ENCODE results near the gene TIMM44. TPM values are rescaled to one million over a fixed set of nuclear protein-coding genes. Genes with fewer than 3 reads are reported as not detected.
A peak's percentile ranks its signal among the peaks of the same experiment; 100 is the strongest.

TIMM44 gene
- total and polyA plus RNA-seq, 7 experiments from 2014 or later = 16.7 to 97.6 (median 67.5) TPM

- peaks cover 7 to 9% of the 10 kb centered on the region in 2 donors for H3K4me1 ChIP-seq (ENCODE audit: control insufficient read depth in 2 of 2, insufficient read depth in 2 of 2, low read length in 2 of 2)
- Mint-ChIP-seq H3K36me3 (peaks cover 5 to 22% (median 7%) of the 10 kb centered on the region in 5 donors), H3K27ac (no peak overlapping the region), H3K4me1 (peaks cover 10 to 44% (median 28%) of the 10 kb centered on the region in 7 donors), H3K4me3 (peak overlapping the region in 7 of 10 donors; percentile 17 to 47 (median 35)), H3K27me3 (no peaks in the 10 kb centered on the region), H3K9me3 (peaks cover 0 to 6% (median 0%) of the 10 kb centered on the region in 11 donors)
- H3K27me3 ChIP-seq (ENCODE audit: control insufficient read depth in 2 of 2, insufficient read depth in 2 of 2, low read length in 2 of 2) = no peaks in the 10 kb centered on the region
- no peak overlapping the region for H3K27ac ChIP-seq (ENCODE audit: low read depth, low read length)
- no peak overlapping the region for H3K4me3 ChIP-seq (ENCODE audit: low read length)
- H3K36me3 ChIP-seq (ENCODE audit: control insufficient read depth in 2 of 3, insufficient read depth in 3 of 3, low read length in 3 of 3) = peaks cover 0 to 49% (median 2%) of the 10 kb centered on the region in 3 experiments
- ATAC-seq (no peak), DNase-seq (no peak)
- H3K9me3 ChIP-seq (ENCODE audit: control insufficient read depth in 2 of 3, low read length in 3 of 3) = no peaks in the 10 kb centered on the region
- CTCF ChIA-PET = interaction anchor here (0.7 to 0.8 kb wide), 2 partner anchors 11 to 828 kb away, joined by 3 to 5 read pairs; no protein-coding TSS in a partner anchor
- POLR2A ChIA-PET = no interaction called here
- intact Hi-C loops (cut with micrococcal nuclease) = loop anchor here in 1 of 2 donors (5.0 kb wide), 1 partner anchor 326 kb away; no protein-coding TSS in a partner anchor
These were observed 2.6 kb downstream of the TIMM44 start for GRCh38 chr19:7940841-7941240.

GRCh38 chr19:7934766-7935165 is 8.7 kb downstream of the TIMM44 start:
- H3K9me3 Mint-ChIP-seq = no peaks in the 10 kb centered on the region
- no peak overlapping the region for H3K27ac Mint-ChIP-seq
- intact Hi-C loops (cut with micrococcal nuclease) = no loop called here
- peaks cover 0 to 21% (median 6%) of the 10 kb centered on the region in 5 donors for H3K36me3 Mint-ChIP-seq
- no peak overlapping the region for H3K4me3 Mint-ChIP-seq
- no peaks in the 10 kb centered on the region for H3K27me3 Mint-ChIP-seq
- no peak for ATAC-seq
- DNase-seq = no peak
- Histone ChIP-seq H3K27ac (ENCODE audit: low read depth, low read length) (no peak overlapping the region), H3K9me3 (ENCODE audit: control insufficient read depth in 2 of 3, low read length in 3 of 3) (no peaks in the 10 kb centered on the region), H3K36me3 (ENCODE audit: control insufficient read depth in 2 of 3, insufficient read depth in 3 of 3, low read length in 3 of 3) (peaks cover 0 to 89% (median 23%) of the 10 kb centered on the region in 3 experiments), H3K4me1 (ENCODE audit: control insufficient read depth in 2 of 2, insufficient read depth in 2 of 2, low read length in 2 of 2) (no peaks in the 10 kb centered on the region), H3K27me3 (ENCODE audit: control insufficient read depth in 2 of 2, insufficient read depth in 2 of 2, low read length in 2 of 2) (no peaks in the 10 kb centered on the region), H3K4me3 (ENCODE audit: low read length) (no peak overlapping the region)
- H3K4me1 Mint-ChIP-seq = peaks cover 0 to 6% (median 5%) of the 10 kb centered on the region in 7 donors
- ChIA-PET POLR2A (no interaction called here), CTCF (no interaction called here)

- no peak overlapping the region for H3K27ac Mint-ChIP-seq
- DNase-seq (no peak), ATAC-seq (no peak)
- H3K9me3 Mint-ChIP-seq = no peaks in the 10 kb centered on the region
- H3K27me3 Mint-ChIP-seq = no peaks in the 10 kb centered on the region
- H3K9me3 ChIP-seq (ENCODE audit: control insufficient read depth in 2 of 3, low read length in 3 of 3) = no peaks in the 10 kb centered on the region
- POLR2A ChIA-PET = no interaction called here
- peaks cover 0 to 86% (median 23%) of the 10 kb centered on the region in 3 experiments for H3K36me3 ChIP-seq (ENCODE audit: control insufficient read depth in 2 of 3, insufficient read depth in 3 of 3, low read length in 3 of 3)
- peaks cover 0 to 8% (median 5%) of the 10 kb centered on the region in 7 donors for H3K4me1 Mint-ChIP-seq
- no peak overlapping the region for H3K4me3 Mint-ChIP-seq
- no peak overlapping the region for H3K27ac ChIP-seq (ENCODE audit: low read depth, low read length)
- no peaks in the 10 kb centered on the region for H3K27me3 ChIP-seq (ENCODE audit: control insufficient read depth in 2 of 2, insufficient read depth in 2 of 2, low read length in 2 of 2)
- intact Hi-C loops (cut with micrococcal nuclease) = no loop called here
- H3K36me3 Mint-ChIP-seq = peaks cover 0 to 21% (median 6%) of the 10 kb centered on the region in 5 donors
- H3K4me1 ChIP-seq (ENCODE audit: control insufficient read depth in 2 of 2, insufficient read depth in 2 of 2, low read length in 2 of 2) = no peaks in the 10 kb centered on the region
- H3K4me3 ChIP-seq (ENCODE audit: low read length) = no peak overlapping the region
- CTCF ChIA-PET = interaction anchor here (0.6 kb wide), 1 partner anchor 169 kb away, joined by 6 read pairs; no protein-coding TSS in a partner anchor
These were observed 9.4 kb downstream of the TIMM44 start for GRCh38 chr19:7933828-7934725.

GRCh38 chr19:7933411-7933810 is 10.1 kb downstream of the TIMM44 start:
- H3K4me1 Mint-ChIP-seq = peaks cover 0 to 8% (median 2%) of the 10 kb centered on the region in 7 donors
- no peaks in the 10 kb centered on the region for H3K27me3 ChIP-seq (ENCODE audit: control insufficient read depth in 2 of 2, insufficient read depth in 2 of 2, low read length in 2 of 2)
- H3K27me3 Mint-ChIP-seq = no peaks in the 10 kb centered on the region
- H3K36me3 Mint-ChIP-seq = peaks cover 0 to 16% (median 3%) of the 10 kb centered on the region in 5 donors
- intact Hi-C loops (cut with micrococcal nuclease) = no loop called here
- no peak overlapping the region for H3K4me3 Mint-ChIP-seq
- no peaks in the 10 kb centered on the region for H3K4me1 ChIP-seq (ENCODE audit: control insufficient read depth in 2 of 2, insufficient read depth in 2 of 2, low read length in 2 of 2)
- ChIA-PET CTCF (no interaction called here), POLR2A (no interaction called here)
- peaks cover 0 to 81% (median 23%) of the 10 kb centered on the region in 3 experiments for H3K36me3 ChIP-seq (ENCODE audit: control insufficient read depth in 2 of 3, insufficient read depth in 3 of 3, low read length in 3 of 3)
- no peak overlapping the region for H3K27ac ChIP-seq (ENCODE audit: low read depth, low read length)
- no peak overlapping the region for H3K4me3 ChIP-seq (ENCODE audit: low read length)
- H3K9me3 Mint-ChIP-seq = no peaks in the 10 kb centered on the region
- no peak overlapping the region for H3K27ac Mint-ChIP-seq
- no peaks in the 10 kb centered on the region for H3K9me3 ChIP-seq (ENCODE audit: control insufficient read depth in 2 of 3, low read length in 3 of 3)
- ATAC-seq (no peak), DNase-seq (no peak)

- no peaks in the 10 kb centered on the region for H3K9me3 Mint-ChIP-seq
- peaks cover 0 to 8% (median 4%) of the 10 kb centered on the region in 7 donors for H3K4me1 Mint-ChIP-seq
- Histone ChIP-seq H3K36me3 (ENCODE audit: control insufficient read depth in 2 of 3, insufficient read depth in 3 of 3, low read length in 3 of 3) (peaks cover 0 to 77% (median 23%) of the 10 kb centered on the region in 3 experiments), H3K4me1 (ENCODE audit: control insufficient read depth in 2 of 2, insufficient read depth in 2 of 2, low read length in 2 of 2) (no peaks in the 10 kb centered on the region), H3K4me3 (ENCODE audit: low read length) (no peak overlapping the region), H3K9me3 (ENCODE audit: control insufficient read depth in 2 of 3, low read length in 3 of 3) (no peaks in the 10 kb centered on the region), H3K27me3 (ENCODE audit: control insufficient read depth in 2 of 2, insufficient read depth in 2 of 2, low read length in 2 of 2) (no peaks in the 10 kb centered on the region), H3K27ac (ENCODE audit: low read depth, low read length) (no peak overlapping the region)
- no peak for ATAC-seq
- ChIA-PET CTCF (no interaction called here), POLR2A (no interaction called here)
- DNase-seq = no peak
- H3K36me3 Mint-ChIP-seq = peaks cover 0 to 14% (median 3%) of the 10 kb centered on the region in 5 donors
- H3K27ac Mint-ChIP-seq = no peak overlapping the region
- no peaks in the 10 kb centered on the region for H3K27me3 Mint-ChIP-seq
- intact Hi-C loops (cut with micrococcal nuclease) = no loop called here
- H3K4me3 Mint-ChIP-seq = no peak overlapping the region
These were observed 10.6 kb downstream of the TIMM44 start for GRCh38 chr19:7932930-7933300.

GRCh38 chr19:7932276-7932929 is 11.1 kb downstream of the TIMM44 start:
- intact Hi-C loops (cut with micrococcal nuclease) = no loop called here
- Histone ChIP-seq H3K36me3 (ENCODE audit: control insufficient read depth in 2 of 3, insufficient read depth in 3 of 3, low read length in 3 of 3) (peaks cover 0 to 72% (median 23%) of the 10 kb centered on the region in 3 experiments), H3K27me3 (ENCODE audit: control insufficient read depth in 2 of 2, insufficient read depth in 2 of 2, low read length in 2 of 2) (no peaks in the 10 kb centered on the region), H3K4me3 (ENCODE audit: low read length) (no peak overlapping the region), H3K27ac (ENCODE audit: low read depth, low read length) (no peak overlapping the region), H3K4me1 (ENCODE audit: control insufficient read depth in 2 of 2, insufficient read depth in 2 of 2, low read length in 2 of 2) (no peaks in the 10 kb centered on the region), H3K9me3 (ENCODE audit: control insufficient read depth in 2 of 3, low read length in 3 of 3) (no peaks in the 10 kb centered on the region)
- H3K27me3 Mint-ChIP-seq = no peaks in the 10 kb centered on the region
- H3K27ac Mint-ChIP-seq = no peak overlapping the region
- DNase-seq (no peak), ATAC-seq (no peak)
- no peak overlapping the region for H3K4me3 Mint-ChIP-seq
- ChIA-PET CTCF (interaction anchor here (1.4 kb wide), 1 partner anchor 11 kb away, joined by 8 read pairs; the partner anchor contains the start of gene SNAPC2), POLR2A (no interaction called here)
- no peaks in the 10 kb centered on the region for H3K9me3 Mint-ChIP-seq
- H3K4me1 Mint-ChIP-seq = peaks cover 0 to 8% (median 4%) of the 10 kb centered on the region in 7 donors
- peaks cover 0 to 9% (median 3%) of the 10 kb centered on the region in 5 donors for H3K36me3 Mint-ChIP-seq
